Common myeloid progenitor, CD34-positive (primary cell): Measurements from ENCODE around the gene SELENOK.

Source experiments
- CTCF ChIA-PET: fragments of 350-600 bp; sonication (Branson Sonifier 250); formaldehyde crosslinking; loops from one replicate; lab custom pipeline; 2021; ENCODE audit warnings: antibody characterized with exemption; lab: Charles Lee
- POLR2A ChIA-PET: fragments of 350-600 bp; sonication (Branson Sonifier 250); formaldehyde crosslinking; loops from one replicate; lab custom pipeline; 2021; ENCODE audit warnings: antibody characterized with exemption; lab: Charles Lee
- DNase-seq, 3 donors: peaks; one replicate each; pipeline versions ENCODE4 v3.0.0 to v3.0.0-alpha.2; 2013
- H3K27ac ChIP-seq, 2 experiments: 1 replicate in 1 of 2; 2 replicates in 1 of 2; pipeline ENCODE4 v1.7.0; 2013; ENCODE audit warnings: inconsistent platforms in 2 of 2, low read length in 2 of 2, mild to moderate bottlenecking in 2 of 2, low read depth in 1 of 2, moderate library complexity in 1 of 2; ENCODE audit not compliant: severe bottlenecking in 2 of 2, insufficient read depth in 1 of 2, poor library complexity in 1 of 2
- H3K27me3 ChIP-seq, 5 experiments: replicated peaks in 2 of 5; 1 replicate in 3 of 5; 2 replicates in 2 of 5; pipeline versions ENCODE4 v1.6.1 to v1.7.0; 2013; ENCODE audit warnings: low read length in 4 of 5, mild to moderate bottlenecking in 2 of 5, moderate library complexity in 2 of 5, inconsistent platforms in 1 of 5; ENCODE audit not compliant: insufficient read depth in 5 of 5, control insufficient read depth in 4 of 5
- H3K36me3 ChIP-seq, 4 experiments: 1 replicate in 2 of 4; 2 replicates in 2 of 4; pipeline versions ENCODE4 v1.6.1 to v1.7.0; 2013; ENCODE audit warnings: low read length in 3 of 4, control low read depth in 1 of 4, mild to moderate bottlenecking in 1 of 4; ENCODE audit not compliant: control insufficient read depth in 4 of 4, insufficient read depth in 4 of 4
- H3K4me1 ChIP-seq, 4 experiments: 1 replicate in 3 of 4; 2 replicates in 1 of 4; pipeline versions ENCODE4 v1.6.1 to v1.7.1; 2013; ENCODE audit warnings: low read length in 3 of 4, mild to moderate bottlenecking in 3 of 4, control low read depth in 1 of 4, inconsistent platforms in 1 of 4, moderate library complexity in 1 of 4; ENCODE audit not compliant: control insufficient read depth in 4 of 4, insufficient read depth in 4 of 4; ENCODE audit errors: control extremely low read depth in 1 of 4
- H3K4me3 ChIP-seq, 7 experiments: 1 replicate in 4 of 7; 2 replicates in 3 of 7; pipeline versions ENCODE4 v1.5.1 to v1.7.0; 2013; ENCODE audit warnings: mild to moderate bottlenecking in 7 of 7, low read length in 6 of 7, moderate library complexity in 6 of 7, inconsistent platforms in 2 of 7, low read depth in 2 of 7, control low read depth in 1 of 7; ENCODE audit not compliant: insufficient read depth in 4 of 7, control insufficient read depth in 1 of 7; ENCODE audit errors: extremely low read depth in 1 of 7
- H3K9me3 ChIP-seq, 5 experiments: 1 replicate in 4 of 5; 2 replicates in 1 of 5; pipeline versions ENCODE4 v1.6.1 to v1.7.1; 2013; ENCODE audit warnings: low read length in 4 of 5, mild to moderate bottlenecking in 2 of 5, inconsistent platforms in 1 of 5, low read depth in 1 of 5, moderate library complexity in 1 of 5; ENCODE audit not compliant: control insufficient read depth in 4 of 5, insufficient read depth in 2 of 5; ENCODE audit errors: control extremely low read depth in 1 of 5
- WGBS: methylation state at CpG from one replicate; pipeline ENCODE4 v1.1.5; 2013; ENCODE audit not compliant: insufficient coverage; 5-methylcytosine and 5-hydroxymethylcytosine counted together

Gene SELENOK

DNA sequence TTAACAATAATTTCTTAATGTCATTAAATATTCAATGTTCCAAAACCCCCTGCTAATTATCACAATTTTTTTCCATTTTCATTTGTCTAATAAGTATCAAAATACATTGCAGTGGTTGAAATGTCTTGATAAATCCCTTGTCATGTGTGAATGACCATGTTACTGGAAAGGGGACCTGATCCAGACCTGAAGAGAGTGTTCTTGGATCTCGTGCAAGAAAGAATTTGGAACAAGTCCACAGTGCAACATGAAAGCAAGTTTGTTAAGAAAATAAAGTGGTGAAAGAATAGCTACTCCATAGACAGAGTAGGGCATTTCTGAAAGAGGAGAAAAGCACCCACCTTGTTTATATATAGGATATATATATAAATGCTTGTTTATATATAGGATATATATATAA lies 10.4 kb upstream of the SELENOK start:
- peaks cover 0 to 4% (median 0%) of the 10 kb centered on the region in 5 experiments for H3K9me3 ChIP-seq
- ChIA-PET POLR2A (no interaction called here), CTCF (interaction anchor here (1.6 kb wide), 1 partner anchor 37 kb away, joined by 4 read pairs; no protein-coding TSS in a partner anchor)
- no peaks in the 10 kb centered on the region for H3K4me1 ChIP-seq
- 80% methylated on average over 1 of the region's 1 CpG for WGBS
- H3K36me3 ChIP-seq = no peaks in the 10 kb centered on the region
- no peak for DNase-seq
- H3K27me3 ChIP-seq = peaks cover 0 to 17% (median 7%) of the 10 kb centered on the region in 5 experiments
- H3K4me3 ChIP-seq = no peak overlapping the region
- no peak overlapping the region for H3K27ac ChIP-seq

DNA sequence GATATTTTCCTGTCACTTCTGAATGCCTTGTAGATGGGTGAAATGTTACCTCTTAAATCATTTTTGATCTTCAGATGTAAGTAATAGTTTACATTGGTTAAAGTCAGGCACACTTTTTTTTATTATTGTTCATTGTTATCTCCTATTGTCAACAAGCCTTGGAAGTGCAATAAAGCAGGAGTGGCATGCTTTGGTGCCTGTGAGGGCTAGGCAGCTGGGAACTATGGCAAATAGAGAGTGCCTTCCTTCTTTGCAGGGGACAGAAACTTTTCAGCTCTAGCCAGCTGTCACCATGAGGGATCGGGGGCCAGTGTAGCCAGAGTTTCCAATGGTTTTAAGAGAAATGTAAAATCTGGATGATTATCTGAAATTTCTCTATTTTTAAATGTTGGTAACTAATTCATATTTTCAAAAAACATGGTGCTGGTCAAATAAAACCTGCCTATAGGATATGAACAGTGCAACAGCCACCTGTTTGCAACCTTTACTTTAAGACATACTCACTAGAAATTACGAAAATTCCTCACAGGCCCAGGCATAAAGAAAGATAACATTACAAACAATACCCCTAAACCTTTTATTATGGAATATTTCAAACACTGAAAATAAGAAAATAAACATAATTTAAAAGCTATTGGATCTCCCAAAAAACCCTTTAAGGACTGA lies 9.1 kb upstream of the SELENOK start:
- H3K36me3 ChIP-seq = no peaks in the 10 kb centered on the region
- WGBS = no CpG with 5 or more reads among the region's 2 CpGs
- H3K27me3 ChIP-seq = peaks cover 0 to 21% (median 12%) of the 10 kb centered on the region in 5 experiments
- POLR2A ChIA-PET = no interaction called here
- no peaks in the 10 kb centered on the region for H3K4me1 ChIP-seq
- DNase-seq = no peak
- CTCF ChIA-PET = interaction anchor here (1.6 kb wide), 1 partner anchor 38 kb away, joined by 4 read pairs; no protein-coding TSS in a partner anchor
- H3K9me3 ChIP-seq = peaks cover 0 to 5% (median 0%) of the 10 kb centered on the region in 5 experiments
- H3K4me3 ChIP-seq = no peak overlapping the region
- no peak overlapping the region for H3K27ac ChIP-seq

DNA sequence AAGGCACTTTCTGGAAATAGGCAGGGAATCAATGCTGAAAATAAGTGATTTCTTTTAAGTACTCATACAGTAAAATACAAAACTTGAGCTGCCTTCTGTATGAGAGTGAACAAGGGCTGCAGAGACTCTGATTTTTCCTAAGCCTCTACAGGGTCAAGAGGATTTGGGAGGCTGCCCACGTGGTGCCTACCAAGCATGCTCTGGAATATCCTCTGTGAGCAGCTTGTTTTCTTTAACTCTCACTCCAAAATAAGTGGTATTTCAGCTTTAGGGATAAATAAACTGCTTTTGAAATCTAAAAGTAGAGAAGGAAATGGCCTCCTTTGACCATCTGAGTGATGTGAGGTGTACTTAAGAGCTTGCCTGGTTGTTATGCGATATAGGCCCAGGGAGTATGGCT lies 8.1 kb upstream of the SELENOK start:
- ChIA-PET CTCF (interaction anchor here (0.7 kb wide), 1 partner anchor 38 kb away, joined by 4 read pairs; no protein-coding TSS in a partner anchor), POLR2A (no interaction called here)
- Histone ChIP-seq H3K27me3 (peaks cover 3 to 26% (median 14%) of the 10 kb centered on the region in 5 experiments), H3K4me3 (no peak overlapping the region), H3K4me1 (no peaks in the 10 kb centered on the region), H3K27ac (no peak overlapping the region), H3K36me3 (no peaks in the 10 kb centered on the region), H3K9me3 (peaks cover 0 to 5% (median 0%) of the 10 kb centered on the region in 5 experiments)
- WGBS = 57% methylated on average over 1 of the region's 2 CpGs
- DNase-seq = no peak

DNA sequence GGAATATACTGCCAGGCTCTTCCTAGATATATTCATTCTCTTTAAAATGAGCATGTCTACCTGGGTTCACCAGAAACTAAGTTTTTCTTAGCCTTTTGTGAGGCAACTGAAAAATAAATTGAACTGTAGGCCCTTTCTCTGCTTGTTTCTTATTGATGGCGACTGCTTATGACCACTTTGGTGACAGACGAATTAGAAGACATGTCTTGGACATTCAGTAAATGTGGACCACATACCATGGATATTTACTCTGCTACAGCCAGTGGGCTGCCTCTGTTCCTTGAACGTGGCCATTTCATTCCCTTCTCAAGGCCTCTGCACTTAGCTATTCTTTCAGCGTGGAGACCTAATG lies 603 bp upstream of the SELENOK start:
- POLR2A ChIA-PET = interaction anchor here (1.8 kb wide), 1 partner anchor 11 kb away, joined by 12 read pairs; the partner anchor contains the start of gene ACTR8
- DNase-seq = no peak

DNA sequence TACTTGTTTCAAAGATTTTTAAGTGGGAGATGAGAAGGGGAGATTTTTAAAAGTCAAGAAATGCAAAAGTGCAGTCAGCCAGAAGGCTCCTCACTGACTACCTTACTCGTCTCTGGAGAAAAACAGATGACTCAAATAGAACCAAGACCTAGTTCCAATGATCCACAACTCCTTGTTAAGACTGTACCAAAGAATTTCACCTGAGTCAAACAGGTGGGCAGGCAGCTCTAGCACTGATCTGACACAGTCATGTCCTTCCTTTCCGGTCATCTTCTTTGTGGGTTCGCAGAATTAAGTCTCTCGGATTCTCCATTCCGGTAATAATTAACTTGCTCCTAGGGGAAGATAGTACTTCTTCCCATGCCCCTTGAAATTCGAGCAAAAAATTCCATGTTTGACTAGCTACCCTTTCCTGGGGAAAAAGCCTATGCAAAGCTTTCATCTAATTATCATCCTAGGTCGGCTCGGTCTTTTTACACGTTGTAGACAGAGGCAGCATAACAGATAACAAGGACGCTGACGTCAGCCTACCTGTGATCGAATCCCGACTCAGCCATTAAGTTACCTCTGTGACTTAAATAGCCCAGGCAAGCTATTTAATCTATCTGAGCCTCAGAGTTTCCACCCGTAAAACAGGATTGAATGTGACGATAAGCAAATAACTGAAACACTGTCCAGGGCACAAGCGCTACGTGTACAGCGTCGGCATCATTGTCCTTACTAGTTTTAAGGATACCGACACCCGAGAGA lies 758 bp downstream of the SELENOK start:
- POLR2A ChIA-PET = interaction anchor here (1.8 kb wide), 1 partner anchor 10 kb away, joined by 12 read pairs; the partner anchor contains the start of gene ACTR8

More for the DNA sequence above, 603 bp upstream of the SELENOK start:
- H3K27me3 ChIP-seq = peaks cover 3 to 21% (median 12%) of the 10 kb centered on the region in 5 experiments
- CTCF ChIA-PET = interaction anchor here (1.9 kb wide), 1 partner anchor 12 kb away, joined by 5 read pairs; no protein-coding TSS in a partner anchor
- 84% methylated on average over 4 of the region's 4 CpGs for WGBS
- H3K27ac ChIP-seq = peak overlapping the region; percentile 44 to 97
- peaks cover 0 to 2% (median 0%) of the 10 kb centered on the region in 5 experiments for H3K9me3 ChIP-seq
- peaks cover 12 to 19% (median 16%) of the 10 kb centered on the region in 4 experiments for H3K4me1 ChIP-seq
- H3K4me3 ChIP-seq = peak overlapping the region; percentile 29 to 96 (median 93)
- peaks cover 2 to 7% (median 4%) of the 10 kb centered on the region in 4 experiments for H3K36me3 ChIP-seq

DNA sequence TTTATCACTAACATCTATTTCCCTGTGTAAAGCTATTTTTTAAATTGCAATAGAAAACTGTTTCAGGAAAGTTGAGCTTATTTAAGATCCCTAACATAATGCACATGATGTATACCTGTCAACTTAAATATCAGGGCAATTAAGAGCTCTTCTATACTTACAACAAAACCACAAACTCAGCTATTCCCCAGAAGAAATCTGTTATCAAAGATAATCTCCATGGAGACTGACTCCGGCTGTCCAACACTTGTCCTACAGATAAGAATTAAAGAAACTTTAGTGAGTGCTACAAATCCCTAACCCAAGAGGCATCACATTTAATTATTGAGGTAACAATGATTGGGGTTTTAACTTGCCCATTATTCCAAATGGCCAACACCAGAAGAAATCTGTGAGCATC lies 3.4 kb downstream of the SELENOK start:
- no CpG with 5 or more reads among the region's 1 CpG for WGBS
- CTCF ChIA-PET = interaction anchor here (1.4 kb wide), 1 partner anchor 13 kb away, joined by 3 read pairs; no protein-coding TSS in a partner anchor
- no peak overlapping the region for H3K4me3 ChIP-seq
- peak; percentile 30 to 79 (median 59) for DNase-seq
- H3K27ac ChIP-seq = no peak overlapping the region
- peaks cover 6 to 33% (median 19%) of the 10 kb centered on the region in 4 experiments for H3K36me3 ChIP-seq
- H3K4me1 ChIP-seq = peaks cover 12 to 19% (median 16%) of the 10 kb centered on the region in 4 experiments
- no peaks in the 10 kb centered on the region for H3K27me3 ChIP-seq
- H3K9me3 ChIP-seq = no peaks in the 10 kb centered on the region
- POLR2A ChIA-PET = no interaction called here

More for the DNA sequence above, 758 bp downstream of the SELENOK start:
- 13% methylated on average over 20 of the region's 21 CpGs for WGBS
- peak overlapping the region; percentile 84 to 96 (median 94) for H3K4me3 ChIP-seq
- peak; percentile 52 to 64 (median 59) for DNase-seq
- H3K27ac ChIP-seq = peak overlapping the region; percentile 93 to 97
- H3K27me3 ChIP-seq = peaks cover 0 to 14% (median 5%) of the 10 kb centered on the region in 5 experiments
- H3K4me1 ChIP-seq = peaks cover 12 to 19% (median 16%) of the 10 kb centered on the region in 4 experiments
- no peaks in the 10 kb centered on the region for H3K9me3 ChIP-seq
- CTCF ChIA-PET = interaction anchor here (1.1 to 1.9 kb wide), 4 partner anchors 10 to 47 kb away, joined by 3 to 5 read pairs (median 4); partner anchors contain the start of gene ACTR8
- peaks cover 4 to 16% (median 9%) of the 10 kb centered on the region in 4 experiments for H3K36me3 ChIP-seq
